ENCODE results near the gene JTB.

Gene JTB

DNA sequence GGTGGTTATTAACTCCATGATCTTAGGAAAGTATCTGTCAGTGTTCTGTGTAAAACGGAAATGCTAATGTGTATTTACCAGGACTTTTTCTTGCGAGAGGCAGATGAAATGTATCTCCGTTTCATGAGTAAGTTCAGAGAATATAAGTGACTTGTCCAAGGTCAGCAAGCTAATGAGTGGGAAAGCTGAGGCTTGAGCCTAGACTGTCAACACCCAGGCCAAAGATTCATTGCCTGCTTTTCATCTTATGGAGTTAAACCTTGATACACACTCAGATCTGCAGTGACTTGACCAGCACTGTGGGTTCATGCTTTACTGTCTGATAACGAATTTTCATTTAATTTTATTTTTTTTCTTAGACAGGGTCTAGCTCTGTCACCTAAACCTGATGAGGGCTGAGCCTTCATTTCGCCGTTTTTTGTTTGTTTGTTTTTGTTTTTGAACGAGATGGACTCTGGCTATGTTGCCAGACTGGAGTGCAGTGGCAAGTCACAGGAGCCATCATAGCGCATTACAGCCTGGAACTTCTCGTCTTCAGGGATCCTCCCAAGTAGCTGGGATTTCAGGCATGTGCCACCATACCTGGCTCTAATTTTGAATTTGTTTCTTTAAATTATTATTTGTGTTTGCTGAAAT lies 918 bp upstream of the JTB start:
- no peak for DNase-seq

DNA sequence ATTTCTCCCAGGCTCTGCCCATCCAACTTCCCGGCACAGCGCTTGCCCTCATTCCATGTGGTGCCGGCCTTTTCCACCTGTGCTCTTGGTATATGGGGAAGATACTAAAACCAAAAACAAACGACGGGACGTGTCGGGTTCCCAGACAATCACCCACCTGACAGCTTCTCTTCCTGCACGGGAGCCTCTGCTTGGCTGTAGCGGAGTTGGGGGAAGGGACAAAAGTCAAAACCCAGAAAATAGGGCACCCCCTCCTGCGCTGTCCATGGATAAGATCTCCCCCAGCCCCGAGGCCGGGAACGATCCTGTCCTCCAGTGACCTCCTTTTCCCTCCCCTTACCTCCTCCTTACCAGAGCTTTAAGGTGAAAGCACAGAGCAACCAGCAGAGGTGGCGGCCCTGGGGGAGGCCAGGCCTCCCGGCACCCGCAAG lies 640 bp downstream of the JTB start:
- no peak for DNase-seq

DNA sequence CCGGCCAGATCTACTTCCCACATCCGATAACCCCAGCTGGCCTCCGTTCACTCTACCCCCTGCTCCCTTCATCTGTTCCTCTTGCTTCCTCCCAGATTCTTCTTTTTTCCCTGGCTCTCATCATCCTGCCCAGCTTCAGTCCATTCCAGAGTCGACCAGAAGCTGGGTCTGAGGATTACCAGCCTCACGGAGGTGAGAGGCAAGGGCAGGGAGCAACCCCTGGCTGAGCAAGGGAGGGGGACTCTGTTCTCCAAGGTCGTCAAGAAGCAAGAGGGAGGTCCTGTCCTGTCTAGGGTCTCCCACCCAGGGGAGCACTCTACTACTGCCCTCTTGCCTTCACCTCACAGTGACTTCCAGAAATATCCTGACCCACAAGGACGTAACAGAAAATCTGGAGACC lies 3.9 kb downstream of the JTB start:
- DNase-seq: no peak

DNA sequence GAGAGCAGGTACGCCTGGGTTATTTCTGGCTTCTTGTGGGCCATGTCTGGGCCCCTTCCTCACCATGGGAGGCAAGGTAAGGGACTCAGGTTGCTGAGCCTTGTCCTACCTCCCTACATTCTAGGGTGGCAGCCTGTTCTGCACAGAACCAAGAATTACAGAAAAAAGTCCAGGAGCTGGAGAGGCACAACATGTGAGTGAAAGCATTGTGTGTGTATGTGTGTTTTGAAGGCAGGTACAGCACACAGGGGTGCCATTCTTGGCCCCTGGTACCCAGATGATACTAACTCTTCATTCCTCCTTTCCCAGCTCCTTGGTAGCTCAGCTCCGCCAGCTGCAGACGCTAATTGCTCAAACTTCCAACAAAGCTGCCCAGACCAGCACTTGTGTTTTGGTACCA lies 4.4 kb downstream of the JTB start:
- DNase-seq: no peak

DNA sequence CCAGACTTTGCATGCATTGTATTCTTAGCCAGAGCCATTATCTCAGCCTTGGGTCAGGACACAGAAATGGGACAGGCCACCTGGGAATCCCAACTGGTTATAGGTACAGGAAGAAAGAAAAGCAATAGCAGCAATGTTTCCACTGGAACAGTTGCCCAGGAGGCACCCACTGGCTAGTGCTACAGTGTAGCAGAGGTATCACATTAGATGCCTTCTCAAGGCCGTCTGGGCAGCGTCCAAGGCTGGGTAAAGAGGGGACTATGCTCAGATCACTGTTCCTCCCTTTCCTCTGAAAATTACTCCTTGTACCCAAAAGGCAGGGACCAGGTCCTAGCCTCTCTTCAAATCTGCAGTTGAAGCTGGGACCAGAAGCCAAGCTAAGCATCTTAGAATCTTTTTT lies 7.1 kb downstream of the JTB start:
- no peak for DNase-seq

DNA sequence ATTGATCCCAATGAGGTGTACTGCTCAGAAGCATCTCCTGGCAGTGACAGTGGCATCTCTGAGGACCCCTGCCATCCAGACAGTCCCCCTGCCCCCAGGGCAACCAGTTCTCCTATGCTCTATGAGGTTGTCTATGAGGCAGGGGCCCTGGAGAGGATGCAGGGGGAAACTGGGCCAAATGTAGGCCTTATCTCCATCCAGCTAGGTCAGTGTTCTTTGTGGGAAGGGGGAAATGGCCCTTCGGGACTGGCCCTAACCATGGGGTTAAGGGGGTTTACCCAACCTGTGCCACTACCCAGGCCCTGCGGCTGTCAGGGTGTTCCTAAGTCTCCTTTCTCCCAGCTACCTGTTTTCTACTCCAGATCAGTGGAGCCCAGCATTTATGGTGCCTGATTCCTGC lies 8.5 kb downstream of the JTB start:
- no peak for DNase-seq

DNA sequence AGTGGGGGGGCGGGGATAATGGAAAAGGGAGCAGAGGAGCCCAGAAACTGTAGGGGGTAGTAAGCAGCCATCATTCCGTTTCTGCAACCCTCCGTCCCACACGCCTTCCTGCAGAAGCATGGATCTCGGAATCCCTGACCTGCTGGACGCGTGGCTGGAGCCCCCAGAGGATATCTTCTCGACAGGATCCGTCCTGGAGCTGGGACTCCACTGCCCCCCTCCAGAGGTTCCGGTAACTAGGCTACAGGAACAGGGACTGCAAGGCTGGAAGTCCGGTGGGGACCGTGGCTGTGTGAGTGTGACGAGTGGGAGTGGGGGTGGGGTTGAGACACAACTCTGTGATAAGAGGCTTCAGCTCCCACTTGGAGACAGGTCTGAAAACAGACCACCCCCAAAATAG lies 9.1 kb downstream of the JTB start:
- no peak for DNase-seq

DNA sequence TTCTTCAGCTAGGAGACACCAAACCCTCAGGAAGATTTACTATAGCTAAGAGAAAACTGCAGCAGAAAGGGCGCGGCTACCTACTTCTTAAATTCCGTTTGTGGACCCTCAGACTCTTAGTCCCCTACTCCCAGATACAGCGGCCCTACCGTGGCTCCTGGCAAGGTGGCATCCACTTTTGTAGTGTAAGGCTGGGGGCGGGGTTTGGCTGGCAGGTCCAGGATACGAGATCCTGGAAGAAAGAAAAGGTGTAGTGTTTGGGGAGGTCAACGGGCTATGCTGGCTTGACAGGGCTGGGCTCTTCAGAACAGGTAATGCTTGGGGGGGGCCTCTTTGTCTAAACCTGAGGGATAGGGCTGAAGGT lies 9.5 kb downstream of the JTB start:
- DNase-seq: no peak

DNA sequence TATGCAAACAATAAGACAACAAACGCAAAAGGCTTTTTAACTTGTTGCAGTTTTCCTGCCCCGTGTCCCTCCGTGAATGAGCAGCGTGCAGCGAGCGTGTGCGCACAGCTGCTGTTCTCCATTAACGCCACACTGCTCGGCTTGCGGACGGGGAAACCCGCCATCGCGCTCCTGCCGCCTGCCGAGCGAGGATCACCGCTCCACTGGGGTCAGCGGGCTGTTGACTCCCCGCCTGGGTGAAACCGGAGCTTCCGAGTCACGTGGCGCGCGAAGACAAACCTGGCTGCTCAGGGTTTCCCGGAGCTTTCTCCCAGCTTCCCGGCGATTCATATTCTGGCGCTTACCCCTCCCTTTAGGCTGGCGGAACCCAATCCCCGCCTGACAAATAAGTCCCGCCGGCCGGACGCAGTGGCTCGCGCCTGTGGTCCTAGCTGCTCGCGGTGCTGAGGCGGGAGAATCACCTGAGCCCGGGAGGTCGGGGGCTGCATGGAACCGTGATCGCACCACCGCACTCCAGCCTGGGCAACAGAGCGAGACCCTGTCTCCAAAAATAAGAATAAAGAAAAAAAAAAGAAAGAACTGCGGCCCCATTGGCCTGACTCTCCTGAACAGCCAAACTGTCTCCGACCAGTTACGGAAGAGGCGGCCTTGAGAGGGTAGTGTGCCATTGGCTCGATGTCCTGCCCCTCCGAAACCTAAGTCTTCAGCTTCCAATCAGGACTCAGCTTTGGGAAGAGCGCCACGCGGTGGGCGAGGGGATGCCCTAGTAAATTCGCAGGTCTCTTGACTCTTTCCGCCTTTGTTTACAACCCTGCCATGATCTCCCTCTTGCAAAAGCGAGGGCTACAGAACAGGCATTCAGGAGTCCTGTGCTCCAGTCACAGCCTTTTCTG lies 10.1 kb downstream of the JTB start, which contains the start of gene CREB3L4:
Gene CREB3L4, plus strand, starts transcription at position 796 of the 893 bp plus-strand sequence. CDS start 624 bp downstream, outside the sequence.
- DNase-seq: peak; percentile 94 to 95

DNA sequence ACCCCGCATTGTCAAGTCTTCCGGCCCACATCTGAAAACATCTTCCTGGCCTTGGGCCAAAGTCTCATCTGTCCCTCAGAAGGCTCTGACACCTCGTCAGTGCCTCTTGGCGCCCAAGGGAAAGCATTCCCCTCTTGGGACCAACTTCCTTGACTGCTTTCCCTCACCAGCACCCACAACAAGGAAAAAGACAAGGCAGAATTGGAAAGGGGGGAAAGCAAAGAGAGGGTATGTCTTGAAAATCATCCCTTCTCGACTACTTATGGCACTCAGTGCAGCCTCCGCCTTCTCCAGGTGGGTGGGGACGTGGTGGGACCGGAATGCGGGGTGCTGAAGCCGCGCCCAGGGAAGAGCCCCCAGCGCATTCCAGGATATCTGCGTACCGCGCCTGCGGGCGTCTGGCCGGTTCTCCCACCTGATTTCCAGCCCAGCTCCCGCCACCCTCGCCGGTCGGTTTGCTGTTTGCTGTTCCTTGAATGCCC lies 13.6 kb downstream of the JTB start:
- no peak for DNase-seq

DNA sequence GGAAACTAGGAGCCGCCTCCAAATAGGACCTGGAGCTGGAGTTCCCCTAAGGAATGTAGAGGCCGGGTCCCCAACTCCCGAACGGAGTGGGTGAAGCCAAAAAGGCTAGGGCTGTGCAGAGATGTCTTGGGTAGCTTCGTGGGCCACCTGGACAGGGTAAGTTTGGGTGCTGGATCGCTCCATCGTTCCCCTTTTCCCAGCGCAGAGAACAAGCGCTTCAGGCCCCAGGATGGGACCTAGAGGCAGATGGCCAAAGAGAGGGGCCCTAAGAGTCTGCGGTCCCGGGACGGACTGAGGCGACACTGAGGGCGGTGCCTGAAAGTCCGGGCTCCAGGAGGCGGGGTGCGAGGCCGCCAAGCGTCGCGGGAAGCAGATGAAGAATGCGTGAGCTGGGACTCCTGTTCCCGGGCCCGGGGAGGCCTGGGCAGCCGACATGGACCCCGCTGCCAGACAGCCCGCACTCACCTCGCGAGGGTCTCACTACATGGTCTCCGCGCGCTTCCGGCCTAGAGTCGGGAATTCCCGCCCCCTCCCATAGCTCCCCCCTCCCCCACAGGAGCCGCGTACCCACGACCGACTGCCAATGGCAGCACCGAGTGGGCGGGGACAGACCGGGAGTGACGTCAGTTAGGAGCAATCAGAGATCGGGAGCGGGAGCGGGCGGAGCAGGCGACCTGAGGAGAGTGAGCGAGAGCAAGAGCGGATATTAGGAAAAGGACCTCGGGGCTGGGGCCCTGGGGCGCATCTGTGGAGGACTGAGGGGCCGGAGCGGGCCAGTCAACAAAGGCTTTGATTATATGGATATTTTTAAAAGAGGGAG lies 14.2 kb downstream of the JTB start, which contains the start of gene SLC39A1:
Gene SLC39A1, minus strand, starts transcription at position 508 of the 820 bp plus-strand sequence. CDS start 822 bp downstream, outside the sequence.
- DNase-seq: peak; percentile 95 to 98

DNA sequence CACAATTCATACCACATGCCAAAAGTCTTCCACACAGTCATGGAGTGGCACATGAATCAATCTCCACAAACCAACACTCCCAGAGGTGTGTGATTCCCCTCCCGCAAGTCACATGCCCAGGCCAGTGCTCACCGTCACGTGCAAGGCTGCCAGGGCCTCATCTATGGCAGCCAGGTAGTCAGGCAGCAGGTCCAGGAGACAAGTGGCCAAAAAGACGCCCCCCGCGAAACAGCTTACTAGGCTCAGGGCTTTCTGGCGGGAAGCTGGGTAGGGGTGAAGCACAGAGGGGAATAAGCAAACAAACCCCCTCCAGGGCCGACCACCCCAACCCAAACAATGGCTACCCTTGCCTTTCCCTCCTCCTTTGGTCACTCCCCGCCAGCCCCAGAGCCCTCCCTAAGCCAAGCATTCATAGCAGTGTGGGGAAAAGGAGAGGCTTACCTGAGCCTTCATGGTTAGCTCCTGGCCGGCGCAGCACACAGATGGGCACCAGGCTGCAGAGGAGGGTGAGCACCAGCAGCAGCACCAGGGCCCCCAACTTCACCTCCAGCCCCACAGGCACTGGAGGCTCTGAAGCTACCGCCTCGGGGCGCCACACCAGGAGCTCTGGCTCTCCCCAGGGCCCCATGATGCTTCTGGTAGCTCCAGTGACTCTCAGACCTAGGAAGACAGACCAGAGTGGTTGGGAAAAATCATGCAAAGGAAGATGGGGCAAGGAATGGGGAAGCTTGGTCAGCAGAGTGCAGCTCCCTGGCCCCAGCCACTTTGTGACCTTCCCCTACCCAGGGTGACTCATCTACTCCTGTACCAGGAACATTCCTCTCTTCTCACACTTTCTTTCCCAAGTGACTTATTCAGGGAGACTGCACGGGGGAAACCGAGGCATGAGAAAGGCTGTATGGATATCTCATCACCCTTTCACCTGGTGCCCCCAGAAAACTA lies 15.1 kb downstream of the JTB start:
- DNase-seq: peak; percentile 71 to 74

DNA sequence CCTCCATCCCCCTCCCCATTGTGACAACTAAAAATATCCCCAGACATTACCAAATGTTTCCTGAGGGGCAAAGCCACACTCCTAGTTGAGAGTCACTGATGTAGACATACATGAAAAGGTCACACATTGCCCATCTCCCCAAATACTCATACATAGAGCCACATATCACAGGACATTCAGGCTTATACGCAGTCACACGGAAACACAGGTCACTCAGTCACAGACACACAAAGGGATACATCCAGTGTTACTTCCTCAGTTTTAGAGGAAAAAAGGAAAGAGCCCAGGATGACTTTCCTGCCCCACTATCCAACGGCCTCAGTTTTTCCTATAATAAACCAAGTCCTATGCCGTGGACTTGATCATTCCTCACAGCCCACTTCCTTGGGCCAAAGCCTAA lies 16.1 kb downstream of the JTB start:
- no peak for DNase-seq

DNA sequence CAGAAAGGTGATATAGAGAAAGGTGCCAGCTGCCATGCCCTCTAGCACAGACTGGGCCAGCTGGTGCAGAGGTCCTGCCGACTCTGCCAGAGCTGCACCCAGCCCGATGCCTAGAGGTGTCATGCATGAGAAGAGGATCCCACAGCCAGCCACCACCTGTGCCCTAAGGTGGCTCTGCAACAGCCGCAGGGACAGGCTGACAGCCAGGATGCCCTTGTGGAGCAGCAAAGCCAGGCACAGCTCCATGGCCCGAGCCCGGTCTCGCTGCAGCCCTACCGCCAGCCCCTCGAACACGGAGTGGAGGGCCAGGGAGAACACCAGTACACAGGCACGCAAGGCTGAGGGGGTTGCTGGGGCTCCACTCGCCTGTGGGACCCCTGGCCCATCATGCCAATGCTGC lies 17.3 kb downstream of the JTB start:
- DNase-seq: no peak

DNA sequence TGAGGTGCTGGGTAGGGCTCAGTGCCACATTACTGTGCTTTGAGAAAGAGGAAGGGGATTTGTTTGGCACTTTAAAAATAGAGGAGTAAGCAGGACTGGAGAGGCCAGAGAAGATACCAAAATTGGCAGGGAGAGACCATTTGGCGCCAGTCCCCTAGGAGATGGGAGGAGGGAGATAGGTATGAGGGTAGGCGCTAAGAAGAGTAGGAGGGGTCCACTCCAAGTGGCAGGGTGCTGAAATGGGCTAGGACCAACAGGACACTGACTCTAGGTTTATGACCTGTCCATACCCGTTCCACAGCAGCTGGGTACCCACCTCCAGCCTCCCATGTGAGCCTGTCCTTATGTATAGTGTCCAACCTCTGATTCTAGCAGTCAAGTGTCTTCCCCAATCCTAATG lies 18.0 kb downstream of the JTB start:
- DNase-seq: no peak

DNA sequence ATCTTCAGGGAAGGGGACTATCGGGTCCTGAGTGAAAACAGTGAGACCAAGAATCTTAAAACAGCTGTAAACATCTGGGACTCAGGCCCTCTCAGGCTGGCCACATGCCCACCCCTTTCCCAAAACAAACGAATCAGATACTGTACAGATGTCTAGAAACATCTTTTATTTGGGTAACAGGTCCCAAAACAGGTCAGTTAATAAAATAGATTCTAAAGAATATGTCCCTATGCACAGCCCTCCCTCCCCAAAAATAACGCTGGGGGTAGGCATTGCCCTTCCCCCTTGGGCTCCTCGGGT lies 18.6 kb downstream of the JTB start:
- DNase-seq: no peak

DNA sequence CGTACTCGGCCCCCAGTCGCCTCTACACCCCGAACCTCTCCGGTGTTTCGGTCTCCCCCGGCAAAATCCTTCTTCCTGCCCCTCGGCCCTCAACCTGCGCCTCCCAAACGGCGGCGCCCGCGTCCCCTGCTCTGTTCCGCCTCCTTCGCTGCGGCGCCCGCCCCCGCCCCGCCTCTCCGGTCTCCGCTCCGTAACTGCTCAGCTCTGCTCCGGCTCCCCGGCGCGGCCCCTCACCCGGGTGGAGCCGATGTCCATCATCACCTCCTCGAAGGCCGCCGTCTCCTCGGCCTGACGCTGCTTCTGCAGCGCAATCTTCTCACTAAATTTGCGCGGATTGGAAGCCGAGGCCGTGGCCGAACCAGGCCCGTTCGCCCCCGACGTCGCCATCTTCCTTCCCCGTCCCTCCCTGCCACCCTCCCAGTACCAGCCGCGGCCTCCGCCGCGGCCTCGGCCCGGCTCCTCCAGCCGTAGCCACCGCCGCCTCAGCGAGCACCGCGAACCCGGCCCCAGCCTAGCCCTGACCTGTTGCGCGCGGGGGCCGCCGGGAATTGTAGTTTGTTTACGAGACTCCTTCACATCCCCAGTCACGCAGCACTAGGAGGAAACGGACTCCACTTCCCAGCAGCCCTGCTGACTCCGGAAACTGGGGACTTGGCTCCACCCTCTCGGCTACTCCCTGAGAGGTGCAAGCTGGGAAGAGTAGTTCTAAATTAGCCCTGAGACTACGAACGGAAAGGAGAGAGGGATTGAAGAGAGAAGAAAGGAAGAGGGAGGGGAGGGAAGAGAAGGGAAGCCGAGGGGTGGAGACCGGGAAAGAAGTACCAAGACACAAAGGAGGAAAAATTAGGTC lies 19.1 kb downstream of the JTB start, which contains the start of gene CRTC2:
Gene CRTC2, minus strand, starts transcription at position 502 of the 850 bp plus-strand sequence. Its CDS starts 115 bp downstream, at position 387.
- peak; percentile 97 to 98 for DNase-seq

DNA sequence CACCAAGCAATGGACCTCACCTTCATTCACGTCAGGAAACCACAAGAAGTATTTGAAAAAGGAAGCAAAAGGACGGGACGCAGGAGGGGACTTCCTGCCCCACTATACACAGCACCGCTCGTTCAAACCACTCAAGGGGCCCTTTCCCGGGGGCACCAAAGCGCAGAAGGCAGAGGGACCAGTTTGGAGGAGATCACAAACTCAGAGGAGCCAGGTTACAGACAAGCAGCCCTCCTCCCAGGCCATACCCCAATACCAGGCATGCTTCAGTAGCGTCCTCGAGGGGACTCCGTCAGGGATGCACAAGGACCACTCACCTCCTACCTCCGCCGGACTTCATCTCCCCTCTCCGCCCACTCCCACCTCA lies 19.7 kb downstream of the JTB start:
- peak; percentile 12 to 28 for DNase-seq

DNA sequence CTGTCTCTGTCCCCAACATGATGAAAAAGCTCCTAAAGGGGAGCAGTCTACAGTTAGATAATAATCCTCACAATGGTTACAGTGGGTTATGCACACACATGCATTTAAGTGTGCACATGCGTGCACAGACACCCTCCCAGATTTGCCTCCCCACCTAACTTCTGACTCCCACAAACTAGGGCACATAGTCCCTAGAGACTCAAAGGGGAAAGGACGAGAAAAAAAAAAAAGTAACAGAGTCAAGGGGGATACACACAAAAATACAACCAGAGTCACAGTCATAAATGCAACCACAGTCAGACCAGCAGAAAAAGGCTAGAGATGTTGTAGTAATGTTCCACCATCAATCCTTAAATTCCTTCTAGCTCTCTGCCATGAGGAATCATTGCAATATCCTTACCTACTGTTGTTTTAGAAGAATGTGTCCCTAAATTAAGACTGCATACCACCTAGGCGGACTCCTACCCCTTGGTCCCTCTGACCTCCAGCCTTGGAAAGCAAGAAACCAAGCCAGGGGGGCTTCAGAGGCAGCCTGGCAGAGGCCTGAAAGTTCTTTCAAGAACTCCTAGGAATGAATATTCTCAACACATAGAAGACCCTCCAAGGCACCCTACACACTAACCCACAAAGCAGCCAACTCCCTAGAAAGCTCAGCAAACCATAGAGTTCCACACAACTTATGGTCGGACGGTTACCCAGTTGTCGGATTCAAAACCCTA lies 20.3 kb downstream of the JTB start:
- no peak for DNase-seq

DNA sequence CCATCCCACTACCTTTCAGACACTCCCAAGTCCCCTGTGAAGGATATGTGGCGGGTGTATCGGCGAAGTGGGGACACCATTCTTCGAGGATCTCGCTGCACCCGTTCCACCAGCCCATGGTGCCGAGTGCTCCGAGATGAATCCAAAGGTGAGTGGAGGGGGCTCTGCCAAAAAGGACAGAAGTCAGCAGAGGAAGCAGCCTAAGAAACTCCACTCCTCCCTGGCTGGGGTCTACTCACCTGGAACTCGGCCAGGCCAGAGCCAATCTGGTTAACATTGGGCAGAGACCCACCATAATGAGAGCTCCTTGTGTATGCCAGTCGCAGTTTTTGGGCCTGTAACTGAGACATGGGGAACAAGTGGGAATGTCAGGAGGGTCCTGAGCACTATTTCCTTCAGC lies 22.6 kb downstream of the JTB start:
- no peak for DNase-seq
